GM18505 (cell line): ENCODE measurements around the gene BSPRY.
"Not testable (repeated sequence)": the region's sequence is repeated elsewhere in the genome, so short reads cannot be mapped to it uniquely, and the experiment has no call there.

Experiments used
- ATAC-seq: cut with Tn5 transposase; IDR thresholded peaks from one replicate; pipeline ENCODE4 v1.9.1; 2021; ENCODE audit not compliant: unreplicated experiment
- POLR2A ChIP-seq: IDR thresholded peaks from 4 replicates; pipeline ENCODE4 v1.6.1; 2011; ENCODE audit warnings: borderline replicate concordance; ENCODE audit not compliant: insufficient read depth, insufficient read length; ENCODE audit errors: extremely low read depth

Gene BSPRY

DNA sequence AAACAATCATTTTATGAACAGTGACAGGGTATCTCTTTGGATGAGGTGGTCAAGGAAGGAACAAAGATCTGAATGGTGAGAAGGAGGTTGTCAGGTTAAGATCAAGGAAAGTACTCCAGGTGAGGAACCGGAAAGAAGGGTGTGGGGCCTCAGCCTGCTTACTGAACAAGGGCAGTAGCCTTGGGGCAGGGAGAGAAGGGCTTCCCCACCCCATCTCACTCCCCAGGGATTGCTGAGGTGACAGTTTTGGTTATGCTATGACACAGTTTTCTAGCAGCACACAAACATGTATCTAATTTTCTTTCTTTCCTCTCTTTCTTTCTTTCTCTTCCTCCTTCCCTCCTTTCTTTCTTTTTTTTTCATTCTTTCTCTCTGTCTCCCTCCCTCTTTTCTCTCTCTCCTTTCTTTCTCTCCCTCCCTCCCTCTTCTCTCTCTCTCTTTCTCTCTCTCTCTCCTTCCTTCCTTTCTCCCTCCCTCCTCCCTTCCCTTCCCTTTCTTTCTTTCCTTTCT is 31.6 kb downstream of the BSPRY start:
- TF ChIP-seq POLR2A = no peak
- ATAC-seq = peak; percentile 45

DNA sequence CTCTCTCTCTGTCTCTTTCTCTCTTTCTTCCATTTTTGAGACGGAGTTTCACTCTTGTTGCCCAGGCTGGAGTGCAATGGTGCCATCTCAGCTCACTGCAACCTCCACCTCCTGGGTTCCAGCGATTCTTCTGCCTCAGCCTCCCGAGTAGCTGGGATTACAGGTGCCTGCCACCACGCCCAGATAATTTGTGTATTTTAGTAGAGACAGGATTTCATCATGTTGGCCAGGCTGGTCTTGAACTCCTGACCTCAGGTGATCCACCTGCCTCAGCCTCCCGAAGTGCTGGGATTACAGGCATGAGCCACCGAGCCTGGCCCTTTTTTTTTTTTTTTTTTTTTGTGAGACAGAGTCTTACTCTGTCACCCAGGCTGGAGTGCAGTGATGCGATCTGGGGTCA is 32.1 kb downstream of the BSPRY start:
- ATAC-seq = not testable (repeated sequence)

DNA sequence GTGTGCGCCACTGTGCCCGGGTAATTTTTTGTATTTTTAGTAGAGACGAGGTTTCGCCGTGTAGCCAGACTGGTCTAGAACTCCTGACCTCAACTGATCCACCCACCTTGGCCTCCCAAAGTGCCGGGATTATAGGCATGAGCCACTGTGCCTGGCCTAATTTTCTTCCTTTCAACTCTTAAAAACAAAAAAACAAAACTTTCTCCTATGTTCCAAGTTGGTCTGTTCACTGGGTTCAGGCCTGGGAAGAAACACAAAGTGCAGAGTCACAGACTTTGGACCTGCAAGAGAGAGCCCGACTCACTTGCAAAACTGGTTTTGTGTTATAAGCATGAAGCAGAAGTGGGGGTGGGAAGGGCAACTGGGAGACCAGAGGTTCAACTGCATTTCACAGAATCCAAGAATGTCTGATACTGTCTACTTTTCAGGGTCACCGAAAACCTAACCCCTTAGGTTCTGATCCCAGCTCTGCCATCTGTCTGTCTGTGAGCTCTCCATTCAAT is 32.6 kb downstream of the BSPRY start:
- no peak for TF ChIP-seq POLR2A
- no peak for ATAC-seq

DNA sequence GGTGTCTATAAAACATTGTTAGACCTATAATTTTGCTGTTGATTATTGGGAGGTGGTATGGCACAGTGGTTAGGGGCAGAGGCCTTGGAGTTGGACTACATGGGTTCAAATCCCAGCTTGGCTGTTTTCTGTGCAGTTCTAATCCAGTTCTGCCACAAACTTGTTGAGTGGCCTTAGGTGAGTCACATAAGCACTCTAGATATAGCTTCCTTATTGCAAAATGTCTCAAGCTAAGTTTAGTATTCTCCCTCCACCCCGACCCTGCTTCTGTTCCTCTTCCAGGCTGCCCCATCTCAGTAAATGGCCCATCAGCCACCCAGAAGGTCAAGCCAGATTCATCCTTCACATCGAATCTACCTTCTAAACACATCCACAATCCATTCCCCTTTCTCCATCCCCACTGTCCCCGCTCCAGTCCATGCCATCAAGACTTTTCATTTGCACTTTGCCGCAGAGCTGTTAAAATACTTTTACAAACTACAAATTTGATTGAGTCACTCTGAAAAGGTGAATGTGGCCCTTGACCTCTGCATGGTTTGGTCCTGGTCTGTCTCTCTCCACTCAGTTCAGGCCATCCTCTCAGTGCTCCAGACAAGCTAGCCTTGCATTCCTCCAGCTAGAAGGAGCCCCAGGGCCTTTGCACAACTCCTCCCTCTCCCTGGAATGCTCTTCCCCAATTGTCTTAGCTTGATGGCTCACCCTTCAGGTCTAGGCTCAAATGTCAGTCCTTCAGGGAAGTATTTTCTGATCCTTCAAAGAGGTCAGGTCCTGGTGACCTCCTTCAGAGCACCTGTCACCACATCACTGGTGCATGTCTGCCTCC is 37.4 kb downstream of the BSPRY start:
- ATAC-seq = no peak
- TF ChIP-seq POLR2A = no peak

DNA sequence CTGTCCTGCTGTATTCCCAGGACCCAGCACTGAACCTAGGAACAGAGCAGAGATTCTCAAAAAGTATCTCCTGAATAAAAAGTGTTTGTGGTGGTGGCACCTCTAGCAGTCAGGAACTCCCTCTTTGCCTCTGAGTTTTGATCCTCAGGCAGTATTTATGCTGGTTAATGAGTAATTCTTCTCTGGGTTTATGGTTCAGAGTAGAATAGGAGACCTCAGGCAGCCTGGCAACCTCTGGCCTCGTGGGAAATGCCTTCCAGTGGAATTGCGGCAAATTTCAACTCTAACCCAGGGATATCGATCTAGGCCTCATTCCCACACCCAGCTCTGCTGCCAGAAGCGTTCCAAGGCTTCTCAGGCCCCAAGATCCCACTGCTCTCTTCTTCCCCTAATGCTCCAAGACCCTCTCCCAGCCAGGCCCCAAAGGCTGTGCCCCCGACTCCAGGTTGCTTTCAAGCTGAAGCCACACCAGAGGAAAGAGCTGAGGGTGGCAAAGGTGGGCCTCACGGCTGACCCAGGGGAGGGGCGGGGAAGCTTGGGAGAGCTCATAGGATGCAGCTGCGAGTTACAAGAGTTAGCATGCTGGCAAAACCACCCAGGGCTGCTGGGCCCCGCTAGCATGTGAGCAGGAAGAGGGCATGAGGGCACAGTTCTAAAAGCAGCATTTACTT is 38.4 kb downstream of the BSPRY start:
- ATAC-seq = no peak
- TF ChIP-seq POLR2A = no peak

DNA sequence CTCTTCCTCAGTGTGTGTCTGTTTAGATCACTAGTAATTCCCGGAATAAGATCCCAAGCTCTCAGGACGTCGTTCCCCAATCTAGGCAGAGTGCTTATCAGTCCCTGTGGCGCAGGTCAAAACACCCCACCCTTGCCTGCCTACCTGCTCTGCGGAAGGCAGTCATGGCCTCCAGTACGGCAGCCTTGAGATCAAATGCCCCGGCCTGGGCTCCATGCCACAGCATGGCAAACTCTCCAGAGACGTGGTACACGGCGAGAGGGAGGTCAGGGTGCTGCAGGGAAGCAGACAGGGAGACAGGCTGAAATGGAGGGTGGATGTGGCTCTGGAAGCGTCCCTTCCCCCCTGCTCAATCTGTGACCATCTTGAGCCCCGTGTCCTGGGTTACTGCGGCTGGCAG is 39.5 kb downstream of the BSPRY start:
- no peak for TF ChIP-seq POLR2A
- no peak for ATAC-seq

DNA sequence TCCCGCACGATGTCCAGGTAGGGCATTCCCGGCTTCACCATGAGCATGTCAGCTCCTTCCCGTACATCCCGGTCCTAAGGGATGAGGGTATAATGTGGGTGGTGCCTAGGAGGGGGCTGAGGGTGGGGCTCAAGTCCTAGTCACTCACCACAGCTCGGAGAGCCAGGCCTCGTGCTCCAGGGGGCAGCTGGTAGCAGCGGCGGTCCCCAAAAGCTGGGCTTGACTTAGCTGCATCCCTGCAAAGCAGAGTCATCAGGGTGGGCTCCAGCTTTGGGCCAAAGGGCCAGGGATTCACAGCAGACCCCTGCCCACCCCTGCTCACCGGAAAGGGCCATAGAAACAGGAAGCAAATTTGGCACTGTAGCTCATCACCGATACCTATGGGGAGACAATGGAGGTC is 40.1 kb downstream of the BSPRY start:
- ATAC-seq = no peak
- TF ChIP-seq POLR2A = no peak

DNA sequence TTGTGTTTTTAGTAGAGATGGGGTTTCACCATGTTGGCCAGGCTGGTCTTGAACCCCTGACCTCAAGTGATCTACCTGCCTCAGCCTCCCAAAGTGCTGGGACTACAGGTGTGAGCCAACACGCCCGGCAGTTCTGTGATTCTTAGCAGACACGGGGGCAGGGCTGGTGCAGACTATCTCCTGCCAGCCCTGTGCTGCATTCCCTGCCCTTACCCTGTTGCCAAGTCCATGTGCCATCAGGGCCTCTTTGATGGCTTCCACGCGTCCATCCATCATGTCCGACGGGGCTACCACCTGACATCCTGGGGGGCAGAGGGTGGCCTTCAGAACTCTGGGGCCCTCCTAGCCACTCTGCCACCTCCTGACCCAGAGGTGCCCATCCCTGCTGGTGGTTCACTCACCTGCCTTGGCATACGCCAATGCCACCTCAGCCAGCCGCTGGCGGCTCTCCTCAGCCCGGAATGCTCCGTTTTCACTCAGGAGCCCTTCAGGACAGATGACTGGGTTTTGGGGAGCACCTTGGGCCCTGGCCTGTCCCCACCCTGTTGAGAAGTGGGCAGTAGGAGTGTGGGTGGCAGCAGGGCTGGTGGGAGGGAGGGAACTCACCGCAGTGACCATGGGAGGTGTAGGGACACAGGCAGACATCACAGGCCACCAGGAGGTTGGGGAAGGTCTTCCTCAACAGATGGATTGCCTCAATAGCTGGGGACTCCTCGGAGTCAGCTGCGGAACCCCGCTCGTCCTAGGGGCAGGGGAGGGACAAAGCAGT is 41.0 kb downstream of the BSPRY start:
- TF ChIP-seq POLR2A = no peak
- ATAC-seq = no peak

DNA sequence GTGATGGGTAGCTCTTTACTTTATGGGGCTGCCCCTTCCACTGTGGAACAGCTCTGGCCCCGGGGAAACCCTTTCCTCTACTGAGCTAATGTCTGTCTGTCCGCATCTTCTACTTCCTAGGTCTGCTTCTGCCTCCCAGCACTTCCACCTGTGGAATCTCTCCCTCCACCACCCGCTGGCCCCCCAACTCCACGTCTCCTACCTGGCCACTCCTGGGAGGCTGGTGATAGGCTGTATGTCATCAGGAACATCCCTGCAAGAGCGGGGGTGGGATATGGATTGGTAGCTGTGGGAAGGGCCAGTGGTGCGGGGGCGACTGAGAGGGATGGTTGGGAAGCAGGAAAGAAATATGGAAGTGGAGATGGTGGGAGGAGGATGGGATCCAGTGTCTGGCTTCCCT is 42.6 kb downstream of the BSPRY start:
- no peak for TF ChIP-seq POLR2A
- ATAC-seq = no peak

DNA sequence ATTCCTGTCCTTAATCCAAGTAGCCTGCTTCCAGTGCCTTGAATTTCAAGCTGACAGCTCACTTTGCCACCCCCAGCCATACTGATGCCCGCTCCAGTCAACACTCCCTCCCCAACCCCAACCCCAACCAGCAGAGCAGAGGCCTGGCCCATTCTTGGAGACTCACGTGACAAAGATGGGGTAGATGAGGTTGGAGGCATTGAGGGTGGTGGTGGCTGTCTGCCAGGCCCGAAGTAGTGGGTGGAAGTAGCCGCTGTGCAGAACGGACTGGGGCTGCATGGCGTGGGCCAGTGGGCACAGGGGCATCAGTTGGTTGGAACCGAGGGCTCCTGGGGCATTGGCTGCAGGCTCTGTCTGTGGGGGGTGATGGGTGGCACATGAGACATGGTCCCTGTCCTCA is 43.9 kb downstream of the BSPRY start:
- ATAC-seq = no peak
- TF ChIP-seq POLR2A = no peak

DNA sequence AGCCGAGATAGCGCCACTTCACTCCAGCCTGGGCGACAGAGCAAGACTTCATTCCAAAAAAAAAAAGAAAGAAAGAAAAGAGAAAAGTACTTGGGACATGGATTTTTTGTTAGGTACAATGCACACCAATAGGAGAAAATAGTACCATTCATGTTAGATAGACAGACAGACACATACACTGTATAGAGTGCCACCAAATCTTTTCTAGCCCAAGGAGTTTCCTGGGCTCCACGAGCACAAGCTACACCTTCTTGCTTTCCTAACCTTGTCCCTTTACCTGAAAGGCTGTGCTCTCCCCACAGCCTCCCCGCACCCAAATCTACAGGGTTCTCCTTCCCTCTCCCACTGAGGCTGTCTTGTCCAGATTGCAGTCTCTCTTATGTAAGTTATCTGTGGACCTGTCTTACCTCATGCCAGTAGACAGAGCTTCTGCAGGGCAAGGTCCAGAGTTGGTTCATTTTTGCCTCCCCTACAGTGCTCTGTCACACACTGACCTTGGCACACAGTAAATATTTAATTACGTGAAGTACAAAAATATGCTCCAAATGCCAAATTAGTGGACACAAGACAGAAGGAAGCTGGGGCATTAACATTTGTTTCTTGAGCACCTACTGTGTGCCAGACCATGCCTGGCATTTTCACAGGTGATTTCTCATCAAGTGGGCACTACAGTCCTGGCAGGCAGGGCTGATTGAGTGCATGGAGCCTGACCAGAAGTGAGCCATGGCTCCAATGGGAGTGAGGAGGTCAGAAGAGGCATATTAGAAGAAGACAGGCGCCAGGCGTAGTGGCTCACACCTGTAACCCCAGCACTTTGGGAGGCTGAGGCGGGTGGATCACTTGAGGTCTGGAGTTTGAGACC is 45.9 kb downstream of the BSPRY start:
- no peak for ATAC-seq

DNA sequence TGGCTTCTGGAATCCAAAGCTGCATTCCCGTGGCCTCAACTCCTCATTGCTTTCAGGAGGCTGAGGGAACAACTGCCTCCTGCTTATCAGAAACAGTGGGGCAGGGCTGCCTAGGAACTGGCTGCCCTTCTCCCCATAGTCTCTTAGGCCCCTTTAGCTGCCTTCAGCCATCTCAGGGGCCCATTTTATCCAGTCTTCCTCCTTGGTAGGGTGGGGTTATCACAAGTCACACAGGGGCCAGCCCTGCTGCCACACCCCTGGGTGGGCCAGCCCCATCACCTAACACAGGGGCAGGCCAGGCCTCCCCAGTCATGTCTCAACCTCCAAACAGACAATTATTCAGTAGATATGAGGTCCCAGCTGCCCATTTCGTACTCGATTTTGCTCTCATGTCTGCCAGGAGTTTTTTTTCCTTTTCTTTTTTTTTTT is 47.9 kb downstream of the BSPRY start:
- no peak for ATAC-seq
- no peak for TF ChIP-seq POLR2A

More for the DNA sequence above, 45.9 kb downstream of the BSPRY start:
- no peak for TF ChIP-seq POLR2A

DNA sequence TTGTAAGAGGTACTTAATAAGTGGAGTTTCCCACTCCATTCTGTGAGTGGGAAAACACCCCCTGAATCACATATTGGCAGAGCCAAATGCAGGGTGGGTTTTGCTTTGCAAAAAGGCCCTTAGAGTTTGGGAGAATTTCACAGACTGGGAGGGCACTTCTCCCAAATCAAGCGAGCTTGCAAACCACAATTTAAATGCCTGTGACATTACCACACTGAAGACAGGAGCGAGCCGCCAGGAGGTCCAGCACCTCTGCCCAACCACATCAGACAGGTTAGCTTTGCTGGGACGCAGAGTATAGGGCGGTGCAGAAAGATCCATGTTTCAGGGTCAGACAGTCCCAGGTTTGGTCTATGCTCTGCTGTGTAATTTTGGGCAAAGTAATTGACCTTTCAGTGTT is 49.5 kb downstream of the BSPRY start:
- no peak for ATAC-seq
- no peak for TF ChIP-seq POLR2A

DNA sequence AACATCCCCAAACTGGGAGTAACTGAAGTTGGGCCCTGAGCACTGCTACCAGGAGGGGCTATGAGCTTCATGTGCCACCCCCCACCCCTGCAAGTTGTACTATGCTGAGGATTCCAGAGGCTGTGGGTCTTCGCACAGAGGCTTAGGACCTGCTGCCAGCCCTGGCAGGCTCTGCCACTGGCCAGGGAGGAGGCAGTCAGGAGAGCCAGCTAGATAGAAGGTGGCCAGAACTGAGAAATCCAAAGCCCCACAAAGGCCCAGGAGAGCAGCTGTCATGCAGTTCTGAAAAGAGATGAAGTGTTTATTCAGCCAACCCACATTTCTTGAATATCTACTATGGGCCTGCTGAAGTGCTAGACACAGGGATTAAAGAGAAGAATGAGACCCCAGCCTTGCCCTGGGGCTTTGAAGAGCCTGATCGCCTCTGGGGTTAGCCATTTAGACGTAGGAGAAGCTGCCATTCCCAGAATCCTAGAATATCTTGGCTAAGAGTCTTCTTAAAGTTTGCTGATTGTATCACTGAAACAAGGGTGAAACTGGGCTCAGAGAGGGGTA is 50.4 kb downstream of the BSPRY start:
- no peak for ATAC-seq
- TF ChIP-seq POLR2A = no peak
